T-helper 2 cell treated with Interferon-gamma antibody and Interleukin-4, amounts not matched to agents 100 ng/mL and 5 ng/mL, for 36 hours (primary cell): ENCODE measurements around the gene PPL. TPM values are rescaled to one million over a fixed set of nuclear protein-coding genes. Genes with fewer than 3 reads are reported as not detected.

ENCODE experiments used
- intact Hi-C: fragments of 100-400 bp; cut with micrococcal nuclease; formaldehyde crosslinking; loops from one replicate; pipeline ENCODE4 v1.15.1; 2023
- total RNA-seq: library from RNA; stranded (reverse); gene quantifications from 2 replicates; pipeline ENCODE4 v1.2.3, GENCODE V29; 2022

Gene PPL
- total RNA-seq, 1 donor from 2014 or later, result not detected

GRCh38 chr16:4960579-4960978, 23.6 kb upstream of the PPL start:
- intact Hi-C loops, result no loop called here

- intact Hi-C loops, result loop anchor here (1.0 to 10.0 kb wide), 10 partner anchors 140 to 651 kb away; partner anchors contain the start of genes ANKS3, DNAAF8, DNAJA3 and HMOX2
These were observed 21.8 kb upstream of the PPL start for GRCh38 chr16:4958510-4959438.

- intact Hi-C loops, result loop anchor here (1.0 to 10.0 kb wide), 11 partner anchors 111 to 651 kb away; partner anchors contain the start of genes ANKS3, DNAAF8, DNAJA3 and GLYR1
These were observed 21.0 kb upstream of the PPL start, which contains the start of gene SEC14L5 for GRCh38 chr16:4957720-4958509. Gene SEC14L5 (plus strand): TSS chr16:4958330. CDS start chr16:4959324, 994 bp downstream.

- intact Hi-C loops, result loop anchor here (2.0 to 10.0 kb wide), 5 partner anchors 111 to 650 kb away; partner anchors contain the start of genes DNAJA3, GLYR1, NUDT16L1 and UBN1
These were observed 20.4 kb upstream of the PPL start for GRCh38 chr16:4957420-4957719.

- intact Hi-C loops, result loop anchor here (5.0 to 10.0 kb wide), 4 partner anchors 260 to 647 kb away; partner anchors contain the start of genes DNAJA3 and NUDT16L1
These were observed 17.8 kb upstream of the PPL start for GRCh38 chr16:4954714-4955113.

- intact Hi-C loops, result loop anchor here (10.0 kb wide), 3 partner anchors 257 to 527 kb away; partner anchors contain the start of genes DNAJA3 and NUDT16L1
These were observed 14.6 kb upstream of the PPL start for GRCh38 chr16:4951583-4951982.

GRCh38 chr16:4949986-4950385, 13.0 kb upstream of the PPL start:
- intact Hi-C loops, result loop anchor here (10.0 kb wide), 3 partner anchors 255 to 525 kb away; partner anchors contain the start of genes DNAJA3 and NUDT16L1

- intact Hi-C loops, result no loop called here
These were observed 12.2 kb upstream of the PPL start for GRCh38 chr16:4948903-4949766.

- intact Hi-C loops, result no loop called here
These were observed 11.0 kb upstream of the PPL start for GRCh38 chr16:4947722-4948503.

- intact Hi-C loops, result no loop called here
These were observed 10.0 kb upstream of the PPL start for GRCh38 chr16:4946917-4947316.

GRCh38 chr16:4945560-4946502, 8.9 kb upstream of the PPL start:
- intact Hi-C loops, result no loop called here

- intact Hi-C loops, result no loop called here
These were observed 7.7 kb upstream of the PPL start for GRCh38 chr16:4944333-4945281.

- intact Hi-C loops, result no loop called here
These were observed 5.5 kb upstream of the PPL start for GRCh38 chr16:4942481-4942880.

GRCh38 chr16:4940719-4941118, 3.8 kb upstream of the PPL start:
- intact Hi-C loops, result no loop called here

- intact Hi-C loops, result no loop called here
These were observed 1.7 kb upstream of the PPL start for GRCh38 chr16:4938683-4939030.

- intact Hi-C loops, result no loop called here
These were observed 1.1 kb upstream of the PPL start for GRCh38 chr16:4937782-4938682.
